Activated CD8-positive, alpha-beta T cell treated with anti-CD3 and anti-CD28 coated beads for 36 hours (primary cell): ENCODE measurements around the gene RAP1A. TPM values are rescaled to one million over a fixed set of nuclear protein-coding genes. Genes with fewer than 3 reads are reported as not detected.

Source experiments
- ATAC-seq: fragments of 200-7000 bp; cut with Tn5 transposase; one replicate; pipeline ENCODE4 v1.10.0; 2021; ENCODE audit warnings: mild to moderate bottlenecking, moderate library complexity
- CTCF ChIA-PET: fragments of 350-600 bp; sonication (Branson Sonifier 250); formaldehyde crosslinking; loops from one replicate; lab custom pipeline; 2021; ENCODE audit warnings: antibody characterized with exemption; lab: Charles Lee
- POLR2A ChIA-PET: fragments of 350-600 bp; sonication (Branson Sonifier 250); formaldehyde crosslinking; loops from one replicate; lab custom pipeline; 2021; ENCODE audit warnings: antibody characterized with exemption; lab: Charles Lee
- DNase-seq: peaks from one replicate; pipeline ENCODE4 v3.0.0-alpha.2; 2020
- H3K27ac Mint-ChIP-seq: one replicate; pipeline ENCODE4 v1.8.0; 2021; ENCODE audit warnings: mild to moderate bottlenecking, mixed read lengths
- H3K27me3 Mint-ChIP-seq: one replicate; pipeline ENCODE4 v1.8.0; 2021; ENCODE audit warnings: mixed read lengths
- H3K36me3 Mint-ChIP-seq: one replicate; pipeline ENCODE4 v1.8.0; 2021; ENCODE audit warnings: low read depth, mixed read lengths
- H3K4me1 Mint-ChIP-seq: one replicate; pipeline ENCODE4 v1.8.0; 2021; ENCODE audit warnings: low read depth, mixed read lengths
- H3K4me3 Mint-ChIP-seq: one replicate; pipeline ENCODE4 v1.8.0; 2021; ENCODE audit warnings: mild to moderate bottlenecking, moderate library complexity, mixed read lengths
- H3K9me3 Mint-ChIP-seq: one replicate; pipeline ENCODE4 v1.8.0; 2021; ENCODE audit warnings: mixed read lengths
- CTCF ChIP-seq: fragments of 200-600 bp; IDR thresholded peaks from one replicate; pipeline ENCODE4 v1.8.0; 2022; ENCODE audit warnings: antibody characterized with exemption, mild to moderate bottlenecking
- intact Hi-C: fragments of 100-400 bp; cut with micrococcal nuclease; formaldehyde crosslinking; loops from one replicate; pipeline ENCODE4 v1.10.0; 2022
- total RNA-seq, 2 experiments: library from RNA; stranded (reverse); gene quantifications; one replicate each; pipeline ENCODE4 v1.2.3, GENCODE V29; 2021

Gene RAP1A
- total RNA-seq, 2 experiments from 2014 or later, result 197 to 198 TPM

- H3K9me3 Mint-ChIP-seq, result no peaks in the 10 kb centered on the region
- ATAC-seq, result no peak
- CTCF ChIA-PET, result interaction anchor here (0.8 to 2.4 kb wide), 7 partner anchors 8 to 261 kb away, joined by 3 to 14 read pairs (median 5); no protein-coding TSS in a partner anchor
- TF ChIP-seq CTCF, result no peak
- intact Hi-C loops, result loop anchor here (10.0 kb wide), 1 partner anchor 528 kb away; no protein-coding TSS in a partner anchor
- H3K27ac Mint-ChIP-seq, result no peak overlapping the region
- no peak for DNase-seq
- POLR2A ChIA-PET, result interaction anchor here (1.2 to 1.6 kb wide), 2 partner anchors 12 to 235 kb away, joined by 4 read pairs; no protein-coding TSS in a partner anchor
- no peaks in the 10 kb centered on the region for H3K36me3 Mint-ChIP-seq
- peaks cover 6% of the 10 kb centered on the region for H3K4me1 Mint-ChIP-seq
- H3K4me3 Mint-ChIP-seq, result no peak overlapping the region
- peaks cover 23% of the 10 kb centered on the region for H3K27me3 Mint-ChIP-seq
These were observed 123.5 kb downstream of the RAP1A start for GRCh38 chr1:111742938-111743549.

- intact Hi-C loops, result loop anchor here (10.0 kb wide), 1 partner anchor 529 kb away; no protein-coding TSS in a partner anchor
- Mint-ChIP-seq H3K9me3 (no peaks in the 10 kb centered on the region), H3K36me3 (no peaks in the 10 kb centered on the region), H3K27me3 (peaks cover 22% of the 10 kb centered on the region), H3K4me1 (peaks cover 4% of the 10 kb centered on the region), H3K27ac (no peak overlapping the region), H3K4me3 (no peak overlapping the region)
- no peak for DNase-seq
- no peak for TF ChIP-seq CTCF
- POLR2A ChIA-PET, result interaction anchor here (0.8 kb wide), 1 partner anchor 17 kb away, joined by 3 read pairs; no protein-coding TSS in a partner anchor
- CTCF ChIA-PET, result interaction anchor here (1.2 to 2.4 kb wide), 7 partner anchors 8 to 262 kb away, joined by 3 to 14 read pairs (median 5); no protein-coding TSS in a partner anchor
- ATAC-seq, result no peak
These were observed 124.1 kb downstream of the RAP1A start for GRCh38 chr1:111743679-111744101.

- intact Hi-C loops, result loop anchor here (10.0 kb wide), 1 partner anchor 531 kb away; no protein-coding TSS in a partner anchor
- POLR2A ChIA-PET, result interaction anchor here (1.6 kb wide), 1 partner anchor 9 kb away, joined by 6 read pairs; no protein-coding TSS in a partner anchor
- TF ChIP-seq CTCF, result no peak
- no peaks in the 10 kb centered on the region for H3K36me3 Mint-ChIP-seq
- DNase-seq (no peak), ATAC-seq (no peak)
- peaks cover 16% of the 10 kb centered on the region for H3K27me3 Mint-ChIP-seq
- H3K4me3 Mint-ChIP-seq, result no peak overlapping the region
- H3K4me1 Mint-ChIP-seq, result no peaks in the 10 kb centered on the region
- H3K9me3 Mint-ChIP-seq, result no peaks in the 10 kb centered on the region
- CTCF ChIA-PET, result interaction anchor here (0.9 to 3.3 kb wide), 11 partner anchors 8 to 264 kb away, joined by 3 to 26 read pairs (median 7); partner anchors contain the start of gene INKA2
- H3K27ac Mint-ChIP-seq, result no peak overlapping the region
These were observed 126.4 kb downstream of the RAP1A start for GRCh38 chr1:111745675-111746613.

- POLR2A ChIA-PET, result interaction anchor here (1.4 kb wide), 1 partner anchor 14 kb away, joined by 4 read pairs; no protein-coding TSS in a partner anchor
- Mint-ChIP-seq H3K4me3 (no peak overlapping the region), H3K27ac (no peak overlapping the region), H3K9me3 (no peaks in the 10 kb centered on the region), H3K4me1 (no peaks in the 10 kb centered on the region), H3K36me3 (no peaks in the 10 kb centered on the region), H3K27me3 (peaks cover 9% of the 10 kb centered on the region)
- CTCF ChIA-PET, result interaction anchor here (0.7 to 6.9 kb wide), 36 partner anchors 8 to 346 kb away, joined by 3 to 76 read pairs (median 5); partner anchors contain the start of gene INKA2
- no peak for ATAC-seq
- DNase-seq, result no peak
- intact Hi-C loops, result loop anchor here (10.0 kb wide), 1 partner anchor 532 kb away; no protein-coding TSS in a partner anchor
- no peak for TF ChIP-seq CTCF
These were observed 127.0 kb downstream of the RAP1A start for GRCh38 chr1:111746614-111746999.
